ENCODE results near the gene PPP1R26.

- TF ChIP-seq CTCF (IDR thresholded peaks at IDR 0.05), result no peak
- TF ChIP-seq POLR2AphosphoS5 (IDR thresholded peaks at IDR 0.05), result no peak
- TF ChIP-seq POLR2A (IDR thresholded peaks at IDR 0.05), result no peak
Measured at GRCh38 chr9:135476561-135477355, 2.8 kb upstream of the PPP1R26 start.

Data from prostate gland (tissue), 2 donors.